GM19240 (cell line): ENCODE measurements around the gene ABCA1.
"Not testable (repeated sequence)": the region's sequence is repeated elsewhere in the genome, so short reads cannot be mapped to it uniquely, and the experiment has no call there.

Experiments
- DNase-seq: peaks from one replicate; pipeline ENCODE4 v3.0.0; 2011; ENCODE audit warnings: low spot score; ENCODE audit not compliant: insufficient read length

Gene ABCA1

GRCh38 chr9:104906441-104907277 is 21.3 kb downstream of the ABCA1 start:
- no peak for DNase-seq

- no peak for DNase-seq
Measured at GRCh38 chr9:104905931-104906330, 22.0 kb downstream of the ABCA1 start.

- no peak for DNase-seq
Measured at GRCh38 chr9:104905153-104905901, 22.6 kb downstream of the ABCA1 start.

GRCh38 chr9:104903609-104904008 is 24.3 kb downstream of the ABCA1 start:
- no peak for DNase-seq

- DNase-seq: no peak
Measured at GRCh38 chr9:104900871-104901270, 27.1 kb downstream of the ABCA1 start.

- no peak for DNase-seq
Measured at GRCh38 chr9:104900324-104900723, 27.6 kb downstream of the ABCA1 start.

- no peak for DNase-seq
Measured at GRCh38 chr9:104899759-104900247, 28.2 kb downstream of the ABCA1 start.

GRCh38 chr9:104898376-104898775 is 29.6 kb downstream of the ABCA1 start:
- DNase-seq: not testable (repeated sequence)

- DNase-seq: no peak
Measured at GRCh38 chr9:104896131-104896530, 31.8 kb downstream of the ABCA1 start.

- DNase-seq: no peak
Measured at GRCh38 chr9:104895572-104895971, 32.4 kb downstream of the ABCA1 start.

- DNase-seq: no peak
Measured at GRCh38 chr9:104892701-104893100, 35.3 kb downstream of the ABCA1 start.

GRCh38 chr9:104890433-104890770 is 37.6 kb downstream of the ABCA1 start:
- no peak for DNase-seq

GRCh38 chr9:104885818-104886709 is 41.9 kb downstream of the ABCA1 start:
- DNase-seq: no peak

- no peak for DNase-seq
Measured at GRCh38 chr9:104883169-104883568, 44.8 kb downstream of the ABCA1 start.

- no peak for DNase-seq
Measured at GRCh38 chr9:104882566-104882965, 45.4 kb downstream of the ABCA1 start.

GRCh38 chr9:104882086-104882485 is 45.9 kb downstream of the ABCA1 start:
- DNase-seq: no peak

GRCh38 chr9:104879555-104880309 is 48.2 kb downstream of the ABCA1 start:
- DNase-seq: no peak

- DNase-seq: no peak
Measured at GRCh38 chr9:104876587-104876986, 51.4 kb downstream of the ABCA1 start.

GRCh38 chr9:104875897-104876296 is 52.1 kb downstream of the ABCA1 start:
- DNase-seq: no peak

- no peak for DNase-seq
Measured at GRCh38 chr9:104875320-104875719, 52.6 kb downstream of the ABCA1 start.

GRCh38 chr9:104873489-104873850 is 54.5 kb downstream of the ABCA1 start:
- no peak for DNase-seq
